ENCODE data around the gene NLE1.

GRCh38 chr17:35170968-35171771 is 29.1 kb upstream of the NLE1 start:
- TF ChIP-seq POLR2AphosphoS5 (IDR thresholded peaks at IDR 0.05; ENCODE audit: low read depth, low read length) (no peak), GABPA (IDR thresholded peaks at IDR 0.05; ENCODE audit: low read depth) (no peak), MAX (IDR thresholded peaks at IDR 0.05; ENCODE audit: low read depth) (no peak), RFX5 (IDR thresholded peaks at IDR 0.05; ENCODE audit: low read length) (no peak), PBX3 (IDR thresholded peaks at IDR 0.05) (no peak), CTCF (IDR thresholded peaks at IDR 0.05) (peak; percentile 47), EP300 (IDR thresholded peaks at IDR 0.05; ENCODE audit: borderline replicate concordance in 1 of 2, low read depth in 1 of 2, low read length in 1 of 2) (no peak), ELF1 (IDR thresholded peaks at IDR 0.05) (no peak), RAD21 (IDR thresholded peaks at IDR 0.05; ENCODE audit: low read length) (no peak; the same call in 1 of the 2 replicates), RXRA (IDR thresholded peaks at IDR 0.05; ENCODE audit: borderline replicate concordance, low read depth) (no peak), USF1 (IDR thresholded peaks at IDR 0.05; ENCODE audit: borderline replicate concordance, low read depth) (no peak), FOXM1 (IDR thresholded peaks at IDR 0.05; ENCODE audit: low read depth) (no peak)

Measured in SK-N-SH (cell line).